ENCODE measurements around the gene SLC12A7. TPM values are rescaled to one million over a fixed set of nuclear protein-coding genes. Genes with fewer than 3 reads are reported as not detected.

The SLC12A7 gene
- total RNA-seq, 1 donor from 2014 or later: 24.5 TPM

DNA sequence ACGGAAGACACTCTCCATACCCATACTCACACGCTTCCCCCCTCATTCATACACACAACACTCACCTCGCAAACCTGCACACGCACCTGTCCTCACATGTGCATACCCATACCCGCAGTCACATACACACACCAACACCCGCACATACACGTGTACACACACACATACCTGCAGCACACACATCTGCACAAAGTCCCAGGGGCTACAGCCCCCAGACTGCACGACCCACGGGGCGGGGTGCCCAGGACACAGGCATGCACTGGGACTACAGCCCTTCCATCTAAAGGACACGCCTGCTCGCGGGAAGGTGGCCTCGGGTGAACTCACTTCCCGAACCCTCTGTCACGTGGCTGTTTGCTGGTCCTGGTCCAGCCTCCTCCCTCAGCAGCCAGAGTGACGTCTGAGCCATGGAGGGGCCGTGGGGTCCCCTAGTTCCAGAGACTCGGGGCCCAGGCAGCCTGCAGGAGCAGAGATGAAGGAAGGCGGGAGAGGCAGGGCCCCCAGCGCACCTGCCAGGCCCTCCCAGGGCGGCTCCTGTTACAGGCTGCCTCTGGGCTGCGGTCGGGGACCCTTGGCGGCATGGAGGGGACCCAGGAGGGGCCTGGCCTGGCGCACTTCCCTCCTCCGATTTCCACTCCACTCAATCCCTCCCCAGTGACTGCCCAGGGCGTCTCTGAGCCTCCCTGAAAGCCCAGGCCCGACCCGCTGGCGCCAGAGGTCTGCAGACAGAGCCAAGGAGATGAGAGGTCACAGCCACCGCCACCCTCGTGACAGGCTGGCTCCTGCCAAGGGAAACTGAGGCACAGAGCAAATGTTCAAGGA, 8.1 kb downstream of the SLC12A7 start:
- no peak for DNase-seq (ENCODE audit: low spot score)
- Mint-ChIP-seq H3K27ac (ENCODE audit: unreplicated experiment) (peak overlapping the region; percentile 6), H3K4me3 (ENCODE audit: unreplicated experiment) (peak overlapping the region; percentile 13), H3K36me3 (ENCODE audit: low read depth, unreplicated experiment) (peaks cover 5% of the 10 kb centered on the region), H3K4me1 (ENCODE audit: unreplicated experiment) (peaks cover 10% of the 10 kb centered on the region), H3K9me3 (ENCODE audit: unreplicated experiment) (no peaks in the 10 kb centered on the region), H3K27me3 (ENCODE audit: unreplicated experiment) (peaks cover 11% of the 10 kb centered on the region)
- TF ChIP-seq, protein P1, sequence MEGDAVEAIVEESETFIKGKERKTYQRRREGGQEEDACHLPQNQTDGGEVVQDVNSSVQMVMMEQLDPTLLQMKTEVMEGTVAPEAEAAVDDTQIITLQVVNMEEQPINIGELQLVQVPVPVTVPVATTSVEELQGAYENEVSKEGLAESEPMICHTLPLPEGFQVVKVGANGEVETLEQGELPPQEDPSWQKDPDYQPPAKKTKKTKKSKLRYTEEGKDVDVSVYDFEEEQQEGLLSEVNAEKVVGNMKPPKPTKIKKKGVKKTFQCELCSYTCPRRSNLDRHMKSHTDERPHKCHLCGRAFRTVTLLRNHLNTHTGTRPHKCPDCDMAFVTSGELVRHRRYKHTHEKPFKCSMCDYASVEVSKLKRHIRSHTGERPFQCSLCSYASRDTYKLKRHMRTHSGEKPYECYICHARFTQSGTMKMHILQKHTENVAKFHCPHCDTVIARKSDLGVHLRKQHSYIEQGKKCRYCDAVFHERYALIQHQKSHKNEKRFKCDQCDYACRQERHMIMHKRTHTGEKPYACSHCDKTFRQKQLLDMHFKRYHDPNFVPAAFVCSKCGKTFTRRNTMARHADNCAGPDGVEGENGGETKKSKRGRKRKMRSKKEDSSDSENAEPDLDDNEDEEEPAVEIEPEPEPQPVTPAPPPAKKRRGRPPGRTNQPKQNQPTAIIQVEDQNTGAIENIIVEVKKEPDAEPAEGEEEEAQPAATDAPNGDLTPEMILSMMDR (IDR thresholded peaks at IDR 0.05; ENCODE audit: unreplicated experiment): no peak

DNA sequence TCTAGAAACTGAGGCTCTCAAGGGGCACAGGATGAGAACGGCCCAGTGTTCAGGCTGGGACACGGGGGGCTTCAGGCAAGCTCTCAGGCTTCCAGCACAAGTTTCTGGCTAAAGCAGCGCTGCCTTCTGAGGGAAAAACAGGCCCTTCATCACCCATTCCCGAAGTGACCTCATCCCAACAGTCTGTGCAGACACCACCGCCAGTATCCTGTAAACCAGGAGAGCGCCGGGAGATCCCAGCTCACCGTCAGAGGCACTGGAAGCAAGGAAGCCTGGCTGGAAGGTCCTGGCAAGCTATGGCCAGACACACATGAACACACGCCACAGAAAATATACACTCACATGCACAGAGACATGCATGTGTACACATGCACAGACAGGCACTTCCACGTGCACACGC, 8.8 kb downstream of the SLC12A7 start:
- no peak for DNase-seq (ENCODE audit: low spot score)
- Mint-ChIP-seq H3K4me3 (ENCODE audit: unreplicated experiment) (peak overlapping the region; percentile 13), H3K27me3 (ENCODE audit: unreplicated experiment) (peaks cover 7% of the 10 kb centered on the region), H3K27ac (ENCODE audit: unreplicated experiment) (peak overlapping the region; percentile 6), H3K4me1 (ENCODE audit: unreplicated experiment) (peaks cover 10% of the 10 kb centered on the region), H3K9me3 (ENCODE audit: unreplicated experiment) (no peaks in the 10 kb centered on the region), H3K36me3 (ENCODE audit: low read depth, unreplicated experiment) (peaks cover 5% of the 10 kb centered on the region)
- TF ChIP-seq, protein P1 (IDR thresholded peaks at IDR 0.05; ENCODE audit: unreplicated experiment): no peak

- no peak overlapping the region for H3K4me3 Mint-ChIP-seq (ENCODE audit: unreplicated experiment)
- H3K9me3 Mint-ChIP-seq (ENCODE audit: unreplicated experiment): no peaks in the 10 kb centered on the region
- H3K27me3 Mint-ChIP-seq (ENCODE audit: unreplicated experiment): peaks cover 7% of the 10 kb centered on the region
- DNase-seq (ENCODE audit: low spot score): no peak
- peaks cover 9% of the 10 kb centered on the region for H3K36me3 Mint-ChIP-seq (ENCODE audit: low read depth, unreplicated experiment)
- peaks cover 10% of the 10 kb centered on the region for H3K4me1 Mint-ChIP-seq (ENCODE audit: unreplicated experiment)
- TF ChIP-seq, protein P1 (IDR thresholded peaks at IDR 0.05; ENCODE audit: unreplicated experiment): no peak
- no peak overlapping the region for H3K27ac Mint-ChIP-seq (ENCODE audit: unreplicated experiment)
Measured at GRCh38 chr5:1101961-1102713, 9.7 kb downstream of the SLC12A7 start.

DNA sequence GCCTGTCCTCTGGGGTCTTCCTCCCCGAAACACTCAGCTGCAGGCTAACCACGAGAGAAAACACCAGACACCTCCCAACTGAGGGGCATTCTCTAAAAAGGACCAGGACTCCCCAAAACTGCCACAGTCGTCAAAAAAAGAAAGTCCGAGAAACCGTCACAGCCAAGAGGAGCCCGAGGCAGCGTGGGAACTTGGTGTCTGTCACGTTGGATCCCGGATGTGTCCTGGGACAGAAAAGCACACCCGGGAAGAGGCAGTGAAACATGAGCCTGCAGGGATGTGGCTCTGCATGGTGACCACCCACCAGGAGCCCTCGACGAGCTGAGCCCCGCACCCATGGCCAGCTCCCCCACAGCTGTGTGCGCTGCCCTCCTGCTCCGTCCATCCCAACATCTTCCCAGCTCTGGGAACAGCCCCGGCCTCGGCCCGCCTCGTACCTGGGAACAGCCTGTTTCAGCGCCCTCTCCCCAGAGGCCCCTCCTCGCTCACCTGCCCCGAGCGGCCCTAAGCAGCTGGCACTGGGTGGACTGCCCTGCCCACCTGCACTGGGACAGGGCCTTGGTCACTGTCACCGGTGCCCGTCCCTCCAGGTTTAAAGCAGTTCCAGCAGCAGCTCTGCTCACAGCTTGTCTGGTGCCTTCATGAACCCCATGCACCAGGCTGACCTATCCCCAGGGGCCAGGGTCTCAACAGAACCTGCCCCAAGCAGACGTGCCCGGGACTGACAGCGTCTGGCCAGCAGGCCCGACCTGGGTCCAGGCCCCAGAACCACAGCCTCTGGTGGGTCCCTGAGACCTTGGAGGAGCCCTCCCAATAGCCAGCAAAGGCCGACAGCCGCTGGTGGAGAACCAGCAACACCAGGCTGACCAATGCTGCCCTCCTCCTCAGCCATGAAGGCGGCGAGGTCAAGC, 10.9 kb downstream of the SLC12A7 start:
- no peak for DNase-seq (ENCODE audit: low spot score)
- H3K4me1 Mint-ChIP-seq (ENCODE audit: unreplicated experiment): peaks cover 9% of the 10 kb centered on the region
- TF ChIP-seq, protein P1 (IDR thresholded peaks at IDR 0.05; ENCODE audit: unreplicated experiment): no peak
- H3K9me3 Mint-ChIP-seq (ENCODE audit: unreplicated experiment): no peaks in the 10 kb centered on the region
- no peak overlapping the region for H3K27ac Mint-ChIP-seq (ENCODE audit: unreplicated experiment)
- H3K36me3 Mint-ChIP-seq (ENCODE audit: low read depth, unreplicated experiment): peaks cover 12% of the 10 kb centered on the region
- H3K27me3 Mint-ChIP-seq (ENCODE audit: unreplicated experiment): peaks cover 7% of the 10 kb centered on the region
- no peak overlapping the region for H3K4me3 Mint-ChIP-seq (ENCODE audit: unreplicated experiment)
